B cell (primary cell): ENCODE results near the gene TLE7. TPM values are rescaled to one million over a fixed set of nuclear protein-coding genes. Genes with fewer than 3 reads are reported as not detected.

Experiments
- ATAC-seq: fragments of 200-7000 bp; cut with Tn5 transposase; one replicate; pipeline ENCODE4 v1.10.0; 2021; ENCODE audit warnings: low read depth, mild to moderate bottlenecking, moderate number of reproducible peaks, moderate library complexity
- CTCF ChIA-PET: fragments of 350-600 bp; sonication (Branson Sonifier 250); formaldehyde crosslinking; loops from one replicate; lab custom pipeline; 2021; ENCODE audit warnings: antibody characterized with exemption, inconsistent platforms; lab: Charles Lee
- POLR2A ChIA-PET: fragments of 350-600 bp; sonication (Branson Sonifier 250); formaldehyde crosslinking; loops from one replicate; lab custom pipeline; 2021; ENCODE audit warnings: antibody characterized with exemption; lab: Charles Lee
- DNase-seq: peaks from one replicate; pipeline ENCODE4 v3.0.0; 2013
- H2AFZ ChIP-seq: 2 replicates; pipeline ENCODE4 v1.6.1; 2012; ENCODE audit warnings: mild to moderate bottlenecking, low read depth, low read length; ENCODE audit not compliant: insufficient read depth, poor library complexity, severe bottlenecking
- H3K27ac ChIP-seq, 2 donors: 1 replicate in 1 of 2; 2 replicates in 1 of 2; pipeline ENCODE4 v1.5.1; 2012 to 2013; ENCODE audit warnings: low read length in 2 of 2, mild to moderate bottlenecking in 2 of 2, moderate library complexity in 1 of 2
- H3K27me3 ChIP-seq, 4 experiments: fragments of 200-600 bp in 1 of 4; sonication (generic) in 1 of 4; replicated peaks in 1 of 4; 1 replicate in 2 of 4; 2 replicates in 2 of 4; pipeline versions ENCODE4 v1.6.1 to v1.7.0; 2013 to 2016; ENCODE audit warnings: low read length in 3 of 4, mild to moderate bottlenecking in 2 of 4, mixed read lengths in 1 of 4, moderate library complexity in 1 of 4; ENCODE audit not compliant: insufficient read depth in 4 of 4, control insufficient read depth in 3 of 4; ENCODE audit errors: control extremely low read depth in 1 of 4
- H3K36me3 ChIP-seq, 2 experiments: replicated peaks in 1 of 2; 1 replicate in 1 of 2; 2 replicates in 1 of 2; pipeline versions ENCODE4 v1.6.1 to v1.7.1; 2013; ENCODE audit warnings: low read length in 1 of 2; ENCODE audit not compliant: insufficient read depth in 2 of 2, control insufficient read depth in 1 of 2; ENCODE audit errors: control extremely low read depth in 1 of 2, extremely low read depth in 1 of 2
- H3K4me1 ChIP-seq, 2 donors: fragments of 200-600 bp in 1 of 2; sonication (generic) in 1 of 2; 1 replicate in 1 of 2; 2 replicates in 1 of 2; pipeline versions ENCODE4 v1.5.1 to v1.6.1; 2013 to 2017; ENCODE audit warnings: low read length in 2 of 2; ENCODE audit not compliant: control insufficient read depth in 2 of 2, insufficient read depth in 2 of 2
- H3K4me2 ChIP-seq: replicated peaks from 2 replicates; pipeline ENCODE3; 2012; ENCODE audit warnings: mild to moderate bottlenecking, low read depth, low read length; ENCODE audit not compliant: poor library complexity, severe bottlenecking
- H3K4me3 ChIP-seq, 5 experiments: fragments of 200-600 bp in 1 of 5; sonication (generic) in 1 of 5; 1 replicate in 3 of 5; 2 replicates in 2 of 5; pipeline versions ENCODE4 v1.5.1 to v1.7.0; 2011 to 2016; ENCODE audit warnings: low read length in 4 of 5, mild to moderate bottlenecking in 4 of 5, low read depth in 2 of 5, control low read depth in 1 of 5, moderate library complexity in 1 of 5; ENCODE audit not compliant: insufficient read depth in 1 of 5; ENCODE audit errors: control extremely low read depth in 1 of 5, extremely low read depth in 1 of 5
- H3K79me2 ChIP-seq: fragments of 200-600 bp; sonication (generic); one replicate; pipeline ENCODE4 v1.6.0; 2016; ENCODE audit warnings: low read length; ENCODE audit not compliant: control insufficient read depth, insufficient read depth
- H3K9ac ChIP-seq: fragments of 200-600 bp; sonication (generic); 2 replicates; pipeline ENCODE4 v1.6.1; 2017; ENCODE audit warnings: mild to moderate bottlenecking, low read length, moderate library complexity
- H3K9me3 ChIP-seq, 3 donors: one replicate each; pipeline versions ENCODE4 v1.6.1 to v1.7.1; 2013; ENCODE audit warnings: low read length in 2 of 3; ENCODE audit not compliant: control insufficient read depth in 2 of 3, insufficient read depth in 1 of 3; ENCODE audit errors: control extremely low read depth in 1 of 3
- H4K20me1 ChIP-seq: 2 replicates; pipeline ENCODE4 v1.6.0; 2012; ENCODE audit warnings: mild to moderate bottlenecking, low read length; ENCODE audit not compliant: insufficient read depth, control insufficient read depth, poor library complexity, severe bottlenecking
- H3K27ac Mint-ChIP-seq: one replicate; pipeline ENCODE4 v1.8.0; 2021; ENCODE audit warnings: mixed read lengths
- H3K27me3 Mint-ChIP-seq: one replicate; pipeline ENCODE4 v1.8.0; 2021; ENCODE audit warnings: mixed read lengths
- H3K4me1 Mint-ChIP-seq: one replicate; pipeline ENCODE4 v1.8.0; 2021; ENCODE audit warnings: mixed read lengths
- H3K4me3 Mint-ChIP-seq: one replicate; pipeline ENCODE4 v1.8.0; 2021; ENCODE audit warnings: mixed read lengths
- H3K9me3 Mint-ChIP-seq: one replicate; pipeline ENCODE4 v1.8.0; 2022; ENCODE audit warnings: mixed read lengths; ENCODE audit not compliant: insufficient read depth
- EZH2 ChIP-seq: IDR thresholded peaks from 2 replicates; pipeline ENCODE4 v1.6.1; 2012; ENCODE audit warnings: borderline replicate concordance, low read depth, mild to moderate bottlenecking, moderate library complexity, low read length; ENCODE audit not compliant: insufficient read depth, poor library complexity, severe bottlenecking
- WGBS: methylation state at CpG from one replicate; pipeline ENCODE4 v1.1.5; 2013; ENCODE audit warnings: missing lambda C conversion rate; ENCODE audit not compliant: insufficient coverage; 5-methylcytosine and 5-hydroxymethylcytosine counted together
- intact Hi-C: fragments of 100-400 bp; cut with micrococcal nuclease; formaldehyde crosslinking; loops from one replicate; pipeline ENCODE4 v1.10.0; 2022
- polyA plus RNA-seq: library from polyadenylated mRNA; depleted of rRNA; stranded (reverse); fragments of >200 nt; gene quantifications from 2 replicates; pipeline ENCODE4 v1.2.3, GENCODE V29; 2012
- total RNA-seq, 2 donors: library from RNA; stranded (reverse); fragments of 120-200 nt in 1 of 2; gene quantifications; 1 replicate in 1 of 2; 2 replicates in 1 of 2; pipeline versions ENCODE4 v1.2.3 to v1.2.4, GENCODE V29; 2013 to 2022
- TF ChIP-seq, protein P1 (sequence below): fragments of 200-600 bp; IDR thresholded peaks from one replicate; pipeline ENCODE4 v1.8.0; 2022; ENCODE audit warnings: antibody characterized with exemption, mild to moderate bottlenecking

The TLE7 gene
- total and polyA plus RNA-seq, 2 donors (not counting 1 experiment from before 2014, with no cell fraction given): not detected

- TF ChIP-seq EZH2: no peak
- TF ChIP-seq, protein P1, sequence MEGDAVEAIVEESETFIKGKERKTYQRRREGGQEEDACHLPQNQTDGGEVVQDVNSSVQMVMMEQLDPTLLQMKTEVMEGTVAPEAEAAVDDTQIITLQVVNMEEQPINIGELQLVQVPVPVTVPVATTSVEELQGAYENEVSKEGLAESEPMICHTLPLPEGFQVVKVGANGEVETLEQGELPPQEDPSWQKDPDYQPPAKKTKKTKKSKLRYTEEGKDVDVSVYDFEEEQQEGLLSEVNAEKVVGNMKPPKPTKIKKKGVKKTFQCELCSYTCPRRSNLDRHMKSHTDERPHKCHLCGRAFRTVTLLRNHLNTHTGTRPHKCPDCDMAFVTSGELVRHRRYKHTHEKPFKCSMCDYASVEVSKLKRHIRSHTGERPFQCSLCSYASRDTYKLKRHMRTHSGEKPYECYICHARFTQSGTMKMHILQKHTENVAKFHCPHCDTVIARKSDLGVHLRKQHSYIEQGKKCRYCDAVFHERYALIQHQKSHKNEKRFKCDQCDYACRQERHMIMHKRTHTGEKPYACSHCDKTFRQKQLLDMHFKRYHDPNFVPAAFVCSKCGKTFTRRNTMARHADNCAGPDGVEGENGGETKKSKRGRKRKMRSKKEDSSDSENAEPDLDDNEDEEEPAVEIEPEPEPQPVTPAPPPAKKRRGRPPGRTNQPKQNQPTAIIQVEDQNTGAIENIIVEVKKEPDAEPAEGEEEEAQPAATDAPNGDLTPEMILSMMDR: peak; percentile 43
- Histone ChIP-seq H3K36me3 (no peaks in the 10 kb centered on the region), H3K4me1 (peaks cover 0 to 4% of the 10 kb centered on the region in 2 donors), H2AFZ (no peak overlapping the region), H3K9me3 (peaks cover 0 to 9% (median 0%) of the 10 kb centered on the region in 3 donors), H3K4me3 (no peak overlapping the region), H3K9ac (no peak overlapping the region), H4K20me1 (no peaks in the 10 kb centered on the region), H3K27ac (no peak overlapping the region), H3K4me2 (no peak overlapping the region), H3K27me3 (peaks cover 0 to 29% (median 5%) of the 10 kb centered on the region in 4 experiments), H3K79me2 (no peaks in the 10 kb centered on the region)
- Mint-ChIP-seq H3K9me3 (no peaks in the 10 kb centered on the region), H3K4me1 (peaks cover 4% of the 10 kb centered on the region), H3K27me3 (peaks cover 45% of the 10 kb centered on the region), H3K4me3 (no peak overlapping the region), H3K27ac (no peak overlapping the region)
- ChIA-PET CTCF (interaction anchor here (2.7 kb wide), 1 partner anchor 9 kb away, joined by 14 read pairs; no protein-coding TSS in a partner anchor), POLR2A (no interaction called here)
- intact Hi-C loops: no loop called here
- DNase-seq (peak; percentile 33), ATAC-seq (no peak)
- WGBS: 40% methylated on average over 1 of the region's 4 CpGs
Measured at GRCh38 chr16:71421911-71422310, 19.9 kb downstream of the TLE7 start.

DNA sequence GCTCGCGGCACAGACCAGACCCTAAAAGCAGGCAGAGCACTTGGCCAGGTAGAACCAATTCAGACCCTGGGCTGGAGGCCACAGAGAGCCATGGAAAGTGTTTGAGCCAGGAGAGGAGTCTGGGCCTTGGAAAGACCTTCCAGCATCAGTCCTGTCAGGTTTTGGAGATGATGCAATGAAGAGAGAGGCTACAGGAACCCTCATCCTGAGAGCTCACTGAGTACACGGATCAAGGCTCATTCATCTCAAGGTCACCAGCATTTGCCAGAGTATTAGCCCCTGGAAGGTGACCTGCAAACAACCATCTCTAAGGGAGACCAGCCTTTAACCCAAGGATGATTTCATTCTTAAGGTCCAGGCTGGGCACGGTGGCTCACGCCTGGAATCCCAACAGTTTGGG lies 27.8 kb downstream of the TLE7 start:
- H3K4me3 ChIP-seq: no peak overlapping the region
- WGBS: 95% methylated on average over 5 of the region's 5 CpGs
- TF ChIP-seq EZH2: no peak
- TF ChIP-seq, protein P1: no peak
- ATAC-seq (no peak), DNase-seq (no peak)
- Mint-ChIP-seq H3K9me3 (no peaks in the 10 kb centered on the region), H3K27ac (no peak overlapping the region), H3K4me1 (peaks cover 7% of the 10 kb centered on the region), H3K27me3 (peaks cover 46% of the 10 kb centered on the region), H3K4me3 (no peak overlapping the region)
- no peaks in the 10 kb centered on the region for H4K20me1 ChIP-seq
- no peak overlapping the region for H3K4me2 ChIP-seq
- H3K79me2 ChIP-seq: no peaks in the 10 kb centered on the region
- no peak overlapping the region for H3K9ac ChIP-seq
- intact Hi-C loops: no loop called here
- H2AFZ ChIP-seq: no peak overlapping the region
- H3K27me3 ChIP-seq: peaks cover 0 to 12% (median 2%) of the 10 kb centered on the region in 4 experiments
- CTCF ChIA-PET: interaction anchor here (0.9 to 10.0 kb wide), 8 partner anchors 9 to 195 kb away, joined by 3 to 258 read pairs (median 11); no protein-coding TSS in a partner anchor
- POLR2A ChIA-PET: no interaction called here
- no peak overlapping the region for H3K27ac ChIP-seq
- H3K4me1 ChIP-seq: peaks cover 6 to 12% of the 10 kb centered on the region in 2 donors
- no peaks in the 10 kb centered on the region for H3K36me3 ChIP-seq
- no peaks in the 10 kb centered on the region for H3K9me3 ChIP-seq
